Motor neuron (in vitro differentiated cells): ENCODE results near the gene RXRG. TPM values are rescaled to one million over a fixed set of nuclear protein-coding genes. Genes with fewer than 3 reads are reported as not detected.

Source experiments
- ATAC-seq, 8 experiments: fragments of 200-7000 bp; cut with Tn5 transposase; replicated peaks in 6 of 8; 2 replicates each; pipeline ENCODE4 v1.8.0; 2021; ENCODE audit warnings: mild to moderate bottlenecking in 8 of 8, moderate library complexity in 8 of 8
- H3K27ac ChIP-seq, 2 donors: fragments of 250-450 bp; sonication (Bioruptor Pico); 2 replicates each; pipeline ENCODE4 v1.9.0; 2021; ENCODE audit warnings: antibody characterized with exemption in 2 of 2, mild to moderate bottlenecking in 2 of 2, moderate library complexity in 1 of 2
- H3K4me1 ChIP-seq, 2 donors: fragments of 250-450 bp; sonication (Bioruptor Pico); replicated peaks in 1 of 2; 2 replicates each; pipeline ENCODE4 v1.6.1; 2021; ENCODE audit warnings: antibody characterized with exemption in 2 of 2, mild to moderate bottlenecking in 2 of 2, moderate library complexity in 1 of 2
- H3K4me3 ChIP-seq, 5 donors: fragments of 250-450 bp; sonication (Bioruptor Pico); 2 replicates each; pipeline ENCODE4 v1.9.0; 2021; ENCODE audit warnings: antibody characterized with exemption in 5 of 5, mild to moderate bottlenecking in 5 of 5, moderate library complexity in 4 of 5
- WGBS, 10 experiments: fragments of 450-650 bp; shearing (Covaris generic); methylation state at CpG; one replicate each; pipeline ENCODE4 v1.0.0; 2022; 5-methylcytosine and 5-hydroxymethylcytosine counted together
- in situ Hi-C, 9 experiments: fragments of 400-800 bp; cut with MboI; loops; one replicate each; pipeline ENCODE4 v1.15.0; 2021; ENCODE audit warnings: low sequenced_read_pairs in 9 of 9, low pct_unique_long_range_greater_than_20kb in 2 of 9; ENCODE audit not compliant: unreplicated experiment in 9 of 9
- total RNA-seq, 8 experiments: library from RNA; unstranded; fragments of 300-600 nt; gene quantifications; 2 replicates each; pipeline versions ENCODE4 v1.2.3 to v1.2.4, GENCODE V29; 2022

Gene RXRG
- total RNA-seq, 8 experiments from 2014 or later, result 7.8 to 27.5 (median 13.1) TPM; not detected in 3

- ATAC-seq, result no peak
- Histone ChIP-seq H3K4me1 (peaks cover 19 to 27% of the 10 kb centered on the region in 2 donors), H3K4me3 (no peak overlapping the region), H3K27ac (no peak overlapping the region)
- 0 to 90% (median 82%) methylated on average over 1 to 5 of the region's 5 CpGs; no CpG with 5 or more reads in 3 of the 10 experiments for WGBS, 10 experiments
- in situ Hi-C loops, result loop anchor here in 3 of 9 experiments (25.0 kb wide), 1 partner anchor 489 kb away; no protein-coding TSS in a partner anchor
Measured at GRCh38 chr1:165423136-165423535, 21.8 kb downstream of the RXRG start.

- Histone ChIP-seq H3K27ac (no peak overlapping the region), H3K4me3 (no peak overlapping the region), H3K4me1 (peaks cover 14 to 17% of the 10 kb centered on the region in 2 donors)
- 8 to 84% (median 68%) methylated on average over 1 to 2 of the region's 2 CpGs; no CpG with 5 or more reads in 1 of the 10 experiments for WGBS, 10 experiments
- in situ Hi-C loops, result loop anchor here in 3 of 9 experiments (25.0 kb wide), 1 partner anchor 492 kb away; no protein-coding TSS in a partner anchor
- ATAC-seq, result no peak
Measured at GRCh38 chr1:165420655-165421054, 24.3 kb downstream of the RXRG start.

- in situ Hi-C loops, result loop anchor here in 3 of 9 experiments (25.0 kb wide), 1 partner anchor 492 kb away; no protein-coding TSS in a partner anchor
- no peak for ATAC-seq
- Histone ChIP-seq H3K27ac (no peak overlapping the region), H3K4me1 (peaks cover 6 to 9% of the 10 kb centered on the region in 2 donors), H3K4me3 (no peak overlapping the region)
- 0 to 100% (median 52%) methylated on average over 1 to 2 of the region's 2 CpGs; no CpG with 5 or more reads in 4 of the 10 experiments for WGBS, 10 experiments
Measured at GRCh38 chr1:165419839-165420238, 25.1 kb downstream of the RXRG start.

GRCh38 chr1:165418195-165418594 is 26.7 kb downstream of the RXRG start:
- no peaks in the 10 kb centered on the region for H3K4me1 ChIP-seq
- H3K27ac ChIP-seq, result no peak overlapping the region
- no peak for ATAC-seq
- no peak overlapping the region for H3K4me3 ChIP-seq
- in situ Hi-C loops, result loop anchor here in 3 of 9 experiments (25.0 kb wide), 1 partner anchor 494 kb away; no protein-coding TSS in a partner anchor

GRCh38 chr1:165416876-165417275 is 28.1 kb downstream of the RXRG start:
- WGBS, 10 experiments, result 52 to 100% (median 90%) methylated on average over 1 to 11 of the region's 11 CpGs; no CpG with 5 or more reads in 1 of the 10 experiments
- in situ Hi-C loops, result loop anchor here in 3 of 9 experiments (25.0 kb wide), 1 partner anchor 495 kb away; no protein-coding TSS in a partner anchor
- Histone ChIP-seq H3K27ac (no peak overlapping the region), H3K4me1 (no peaks in the 10 kb centered on the region), H3K4me3 (no peak overlapping the region)
- no peak for ATAC-seq

GRCh38 chr1:165415068-165415467 is 29.9 kb downstream of the RXRG start:
- no peak overlapping the region for H3K4me3 ChIP-seq
- no peak overlapping the region for H3K27ac ChIP-seq
- H3K4me1 ChIP-seq, result no peaks in the 10 kb centered on the region
- in situ Hi-C loops, result loop anchor here in 3 of 9 experiments (25.0 kb wide), 1 partner anchor 497 kb away; no protein-coding TSS in a partner anchor
- ATAC-seq, result no peak
- 0 to 86% (median 67%) methylated on average over 1 of the region's 1 CpG; no CpG with 5 or more reads in 1 of the 10 experiments for WGBS, 10 experiments

- WGBS, 10 experiments, result 58 to 100% (median 87%) methylated on average over 2 to 3 of the region's 3 CpGs
- in situ Hi-C loops, result loop anchor here in 3 of 9 experiments (25.0 kb wide), 1 partner anchor 498 kb away; no protein-coding TSS in a partner anchor
- ATAC-seq, result no peak
- Histone ChIP-seq H3K4me3 (no peak overlapping the region), H3K4me1 (no peaks in the 10 kb centered on the region), H3K27ac (no peak overlapping the region)
Measured at GRCh38 chr1:165414620-165415019, 30.3 kb downstream of the RXRG start.

- in situ Hi-C loops, result loop anchor here in 3 of 9 experiments (25.0 kb wide), 1 partner anchor 501 kb away; no protein-coding TSS in a partner anchor
- no peak overlapping the region for H3K27ac ChIP-seq
- 0 to 61% (median 59%) methylated on average over 1 to 2 of the region's 2 CpGs; no CpG with 5 or more reads in 3 of the 10 experiments for WGBS, 10 experiments
- no peak overlapping the region for H3K4me3 ChIP-seq
- no peaks in the 10 kb centered on the region for H3K4me1 ChIP-seq
- no peak for ATAC-seq
Measured at GRCh38 chr1:165411396-165411795, 33.5 kb downstream of the RXRG start.

GRCh38 chr1:165409657-165410358 is 35.1 kb downstream of the RXRG start:
- Histone ChIP-seq H3K4me3 (no peak overlapping the region), H3K4me1 (no peaks in the 10 kb centered on the region), H3K27ac (no peak overlapping the region)
- in situ Hi-C loops, result loop anchor here in 3 of 9 experiments (25.0 kb wide), 1 partner anchor 502 kb away; no protein-coding TSS in a partner anchor
- no peak for ATAC-seq
- WGBS, 10 experiments, result 21 to 100% (median 82%) methylated on average over 2 to 4 of the region's 4 CpGs

GRCh38 chr1:165408518-165408917 is 36.4 kb downstream of the RXRG start:
- in situ Hi-C loops, result loop anchor here in 3 of 9 experiments (25.0 kb wide), 1 partner anchor 504 kb away; no protein-coding TSS in a partner anchor
- H3K4me3 ChIP-seq, result no peak overlapping the region
- H3K27ac ChIP-seq, result no peak overlapping the region
- H3K4me1 ChIP-seq, result no peaks in the 10 kb centered on the region
- peak; percentile 31 to 84 (median 64) for ATAC-seq
- WGBS, 10 experiments, result 20 to 80% (median 55%) methylated on average over 2 to 6 of the region's 6 CpGs

- in situ Hi-C loops, result loop anchor here in 3 of 9 experiments (25.0 kb wide), 1 partner anchor 505 kb away; no protein-coding TSS in a partner anchor
- Histone ChIP-seq H3K4me1 (no peaks in the 10 kb centered on the region), H3K27ac (no peak overlapping the region), H3K4me3 (no peak overlapping the region)
- 50 to 100% (median 89%) methylated on average over 2 to 4 of the region's 4 CpGs for WGBS, 10 experiments
- ATAC-seq, result peak in 1 of 8 experiments; percentile 36
Measured at GRCh38 chr1:165407398-165407797, 37.5 kb downstream of the RXRG start.

- WGBS, 10 experiments, result 20 to 100% (median 63%) methylated on average over 1 to 3 of the region's 3 CpGs; no CpG with 5 or more reads in 1 of the 10 experiments
- in situ Hi-C loops, result loop anchor here in 4 of 9 experiments (5.0 to 25.0 kb wide), 2 partner anchors 188 to 508 kb away; no protein-coding TSS in a partner anchor
- no peak overlapping the region for H3K27ac ChIP-seq
- ATAC-seq, result peak; percentile 53 to 83 (median 69)
- no peaks in the 10 kb centered on the region for H3K4me1 ChIP-seq
- H3K4me3 ChIP-seq, result no peak overlapping the region
Measured at GRCh38 chr1:165403835-165404482, 41.0 kb downstream of the RXRG start.
